ENCODE data around the gene NACC2.
"Not testable (repeated sequence)": the region's sequence is repeated elsewhere in the genome, so short reads cannot be mapped to it uniquely, and the experiment has no call there.

NACC2 gene

DNA sequence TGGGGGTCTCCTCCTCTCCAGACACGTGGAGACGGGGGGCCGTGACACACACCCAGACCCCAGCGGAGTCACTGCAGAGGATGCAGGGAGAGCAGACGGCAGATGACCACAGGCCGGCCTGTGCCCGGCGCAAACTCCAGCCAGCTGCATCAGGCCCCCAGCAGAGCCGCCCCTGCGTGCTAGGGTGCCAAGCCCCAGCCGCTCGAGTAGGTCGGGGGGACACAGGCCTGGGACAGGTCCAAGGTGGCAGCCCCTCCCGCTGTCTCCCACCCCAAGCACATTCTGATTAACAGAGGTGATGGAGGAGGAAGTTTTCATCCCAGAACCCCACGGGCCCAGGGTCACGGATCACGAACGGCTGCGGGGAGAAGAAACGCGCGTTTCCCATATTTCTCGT, 14.4 kb downstream of the NACC2 start:
- DNase-seq (ENCODE audit: low read depth), result no peak

DNA sequence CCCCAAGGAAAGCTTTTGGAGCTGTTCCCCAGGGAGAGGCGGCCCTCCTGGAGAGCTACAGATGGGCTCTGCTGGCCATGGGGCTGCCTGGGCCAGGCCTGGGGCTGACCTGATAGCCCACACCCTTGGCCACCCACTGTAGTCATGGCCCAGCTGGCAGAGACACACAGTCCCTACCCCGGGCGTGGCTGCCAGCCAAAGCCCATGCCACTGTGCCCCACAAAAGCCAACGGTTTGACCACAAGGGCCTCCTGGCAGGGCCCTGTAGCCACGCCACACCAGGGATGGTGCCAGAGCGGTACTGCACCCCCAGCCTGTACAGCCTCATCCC, 15.2 kb downstream of the NACC2 start:
- no peak for DNase-seq (ENCODE audit: low read depth)

DNA sequence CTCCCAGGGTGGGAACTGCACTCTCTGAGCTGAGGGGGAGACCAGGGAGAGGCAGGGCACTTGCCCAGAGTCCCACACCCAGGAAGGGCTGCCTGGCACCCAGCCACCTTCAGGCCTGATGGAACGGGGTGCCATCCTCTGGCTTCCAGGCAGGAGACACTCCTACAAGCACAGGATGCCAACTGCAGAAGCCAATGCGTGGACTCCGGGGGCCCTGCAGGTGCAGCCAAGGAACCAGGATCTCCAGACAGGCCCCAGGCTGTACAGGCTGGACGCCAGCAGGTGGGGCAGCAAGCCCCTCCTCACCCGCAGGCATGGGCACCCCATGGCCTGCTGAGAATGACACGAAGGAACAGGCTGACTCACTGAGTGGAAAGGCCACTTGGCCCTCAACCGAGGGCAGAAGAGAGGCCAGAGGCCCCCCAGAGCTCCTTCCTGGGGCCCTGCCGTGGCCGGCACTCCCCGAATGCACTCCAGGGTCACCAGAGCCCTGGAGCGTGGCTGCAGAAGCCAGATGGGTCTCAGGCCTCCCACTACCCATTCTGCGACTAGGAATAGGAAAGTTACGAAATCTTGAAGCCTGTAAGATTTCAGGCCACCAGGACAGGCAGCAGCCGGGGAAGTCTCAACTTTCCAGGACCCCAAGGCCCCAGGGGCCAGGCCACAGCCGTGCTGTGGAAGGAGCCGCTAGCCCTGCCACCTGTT, 15.7 kb downstream of the NACC2 start:
- no peak for DNase-seq (ENCODE audit: low read depth)

DNA sequence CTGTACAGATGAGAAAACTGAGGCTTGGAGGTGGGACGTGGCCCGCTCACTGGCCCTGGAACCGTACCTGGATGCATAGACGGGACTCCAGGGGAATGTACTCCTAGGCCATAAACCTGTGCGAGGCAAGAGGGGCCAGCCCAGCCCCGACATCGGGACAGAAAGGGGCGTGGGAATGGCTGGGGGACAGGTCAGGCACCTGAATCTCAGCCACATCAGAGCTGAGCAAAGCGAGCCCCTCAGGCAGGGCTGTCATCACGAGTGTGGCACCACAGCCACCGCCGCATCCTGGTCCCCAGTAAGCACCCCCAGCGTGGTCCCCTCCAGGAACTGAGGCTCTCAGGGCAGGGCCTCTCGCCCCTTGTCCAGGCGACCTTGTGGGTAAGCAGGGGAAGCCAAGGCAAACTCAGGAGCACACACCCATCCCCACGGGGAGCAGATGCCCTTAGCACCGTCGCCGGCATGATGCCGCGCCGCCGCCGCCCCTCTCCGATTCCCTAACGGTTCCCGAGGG, 16.5 kb downstream of the NACC2 start:
- no peak for DNase-seq (ENCODE audit: low read depth)

DNA sequence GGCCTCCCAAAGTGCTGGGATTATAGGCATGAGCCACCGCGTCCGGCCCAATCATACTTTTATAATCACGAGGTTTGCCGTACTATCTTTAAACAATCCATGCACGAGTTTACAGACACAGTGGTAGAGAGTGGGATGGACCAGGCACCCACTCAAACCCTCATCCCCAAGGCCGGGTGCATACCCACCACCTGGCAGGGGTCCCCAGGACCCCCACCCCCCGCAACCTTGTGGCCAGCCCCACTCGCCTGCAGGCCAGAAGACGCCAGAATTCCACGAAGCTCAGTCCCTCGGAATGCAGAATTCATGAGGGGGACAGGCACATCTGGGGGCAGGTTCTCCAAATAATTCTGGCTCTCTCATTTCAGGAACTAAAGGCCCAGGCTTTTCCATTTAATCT, 17.1 kb downstream of the NACC2 start:
- no peak for DNase-seq (ENCODE audit: low read depth)

DNA sequence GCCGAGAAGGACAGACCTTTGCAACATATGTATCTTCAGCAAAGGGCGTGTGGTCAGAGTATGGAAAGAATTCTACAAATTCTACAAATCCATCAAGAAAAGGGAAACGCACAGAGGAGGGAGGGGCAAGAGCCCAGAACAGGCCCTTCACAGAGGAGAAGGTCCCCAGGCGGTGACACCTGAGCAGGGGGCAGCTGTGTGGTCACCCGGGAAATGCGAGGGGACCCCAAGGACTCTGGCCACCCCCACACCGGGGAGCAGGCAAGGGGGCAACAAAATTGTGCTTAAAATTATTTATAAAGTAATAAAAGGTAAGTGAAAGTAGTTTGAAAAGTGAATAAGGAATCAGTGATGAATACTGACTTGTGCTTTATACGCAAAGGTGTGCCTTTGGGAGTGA, 17.6 kb downstream of the NACC2 start:
- DNase-seq (ENCODE audit: low read depth), result no peak

DNA sequence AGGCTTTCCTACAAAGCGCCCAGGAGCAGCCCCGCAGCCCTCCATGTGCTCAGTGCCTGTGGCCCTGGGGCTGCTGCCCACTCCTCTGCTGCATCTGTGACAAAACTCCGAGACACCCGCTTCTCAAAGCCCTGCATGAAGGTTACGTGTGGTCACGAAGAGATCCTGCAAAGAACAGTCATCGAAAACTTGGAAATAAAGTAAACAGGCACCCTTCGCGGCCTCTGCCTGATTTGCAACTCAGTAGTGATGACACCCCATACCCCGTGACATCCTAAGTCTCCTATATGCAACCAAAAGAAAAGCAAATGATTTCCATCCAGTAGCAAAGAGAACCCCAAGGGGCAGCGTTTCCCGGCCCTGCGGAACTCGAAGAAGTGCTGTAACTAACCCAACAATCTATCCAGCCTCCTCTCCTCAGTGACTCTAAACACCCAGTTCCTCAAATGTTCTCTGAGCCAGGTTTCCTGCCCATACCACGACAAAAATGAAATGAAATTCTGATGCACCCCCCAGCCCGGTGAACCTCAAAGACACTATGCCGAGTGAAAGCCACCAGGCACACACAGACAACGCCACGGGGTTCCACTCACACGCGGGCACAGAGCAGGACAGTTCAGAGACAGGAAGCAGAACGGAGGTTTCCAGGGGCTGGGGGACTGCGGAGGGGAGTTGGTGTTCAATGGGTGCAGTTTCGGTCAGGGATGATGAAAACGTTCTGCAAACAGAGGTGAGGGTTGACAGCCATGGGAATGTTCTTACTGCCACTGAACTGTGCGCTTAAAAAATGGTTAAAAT, 19.0 kb downstream of the NACC2 start:
- no peak for DNase-seq (ENCODE audit: low read depth)

DNA sequence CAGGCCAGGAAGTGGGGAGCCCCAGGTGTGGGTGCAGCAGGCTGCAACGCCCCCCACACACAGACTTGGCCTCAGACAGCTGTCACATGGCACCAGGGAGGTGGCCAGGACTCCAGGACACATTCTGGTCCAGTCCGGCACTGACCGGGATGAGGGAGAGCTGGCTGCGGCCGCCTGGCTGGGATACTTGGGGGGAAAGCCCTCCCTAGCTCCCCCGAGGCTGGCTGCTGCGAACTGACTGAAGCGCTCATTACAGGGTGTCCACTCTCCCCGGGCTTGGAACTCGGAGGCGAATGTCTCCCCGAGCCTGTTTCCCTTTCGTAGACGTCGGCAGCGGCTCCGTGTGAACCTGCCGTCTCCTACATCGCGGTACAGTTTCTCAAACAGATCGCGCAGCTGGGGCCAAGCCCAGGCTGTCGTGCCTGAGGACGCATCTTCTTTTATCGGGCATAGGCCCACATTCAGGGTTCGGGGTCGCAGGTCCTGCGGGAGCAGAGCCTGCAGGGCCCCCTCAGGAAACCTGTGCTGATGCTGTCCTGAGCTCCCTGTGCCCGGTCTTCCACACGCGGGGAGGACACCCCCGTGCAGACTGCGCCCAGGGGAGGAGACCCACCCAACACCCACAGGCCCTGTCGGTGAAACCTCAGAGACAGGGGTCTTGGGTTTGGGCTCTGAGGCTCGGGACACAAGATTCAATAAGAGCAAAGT, 19.8 kb downstream of the NACC2 start:
- DNase-seq (ENCODE audit: low read depth), result no peak

DNA sequence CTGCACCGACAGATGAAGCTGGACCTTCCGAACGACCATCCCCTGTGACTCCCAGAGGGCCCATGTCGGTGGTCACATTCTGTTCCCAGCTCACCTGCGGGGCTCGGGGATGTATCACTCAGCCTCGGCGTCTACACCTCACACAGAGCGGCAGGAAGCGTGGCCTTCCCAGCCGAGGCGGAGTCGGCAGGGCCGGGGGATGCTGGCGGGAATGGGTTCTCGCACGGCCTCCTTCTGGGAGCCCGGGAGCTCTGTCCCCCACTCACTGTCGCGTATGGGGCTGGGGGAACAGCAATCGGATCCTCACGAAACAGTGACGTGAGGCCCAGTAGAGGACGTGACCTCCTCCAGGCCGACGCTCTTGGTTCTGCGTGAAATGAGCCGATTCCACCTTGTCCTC, 20.4 kb downstream of the NACC2 start:
- no peak for DNase-seq (ENCODE audit: low read depth)

DNA sequence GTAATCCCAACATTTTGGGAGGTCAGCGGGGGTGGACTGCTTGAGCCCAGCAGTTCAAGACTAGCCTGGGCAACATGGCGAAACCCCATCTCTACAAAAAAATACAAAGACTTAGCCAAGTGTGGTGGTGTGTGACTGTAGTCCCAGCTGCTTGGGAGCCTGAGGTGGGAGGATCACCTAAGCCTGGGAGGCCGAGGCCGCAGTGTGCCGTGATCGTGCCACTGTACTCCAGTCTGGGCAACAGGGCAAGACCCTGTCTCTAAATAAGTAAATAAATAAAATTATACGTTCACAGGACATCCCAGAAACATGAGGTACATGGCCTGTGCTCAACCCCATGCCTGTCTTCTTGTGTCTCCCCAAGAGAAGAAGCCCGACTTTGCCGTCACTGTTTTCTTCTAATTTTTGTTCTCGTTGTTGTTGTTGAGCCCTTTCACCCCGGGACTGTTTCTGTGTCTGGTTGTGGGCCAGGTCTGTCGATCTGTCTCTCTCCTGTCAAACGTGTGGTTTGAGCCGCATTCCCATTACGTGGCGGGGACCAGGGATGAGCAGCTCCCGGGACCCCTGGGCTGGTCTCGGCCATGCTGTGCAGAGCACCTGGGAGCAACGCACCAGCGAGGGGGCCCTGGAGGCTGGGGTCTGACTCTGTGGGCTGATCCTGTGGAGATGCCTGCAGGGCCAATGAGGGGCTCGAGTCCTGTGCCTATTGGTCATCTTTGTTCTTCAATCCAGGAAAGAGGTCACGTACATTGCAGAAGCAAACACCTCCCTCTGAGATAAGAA, 32.2 kb downstream of the NACC2 start:
- no peak for DNase-seq (ENCODE audit: low read depth)

DNA sequence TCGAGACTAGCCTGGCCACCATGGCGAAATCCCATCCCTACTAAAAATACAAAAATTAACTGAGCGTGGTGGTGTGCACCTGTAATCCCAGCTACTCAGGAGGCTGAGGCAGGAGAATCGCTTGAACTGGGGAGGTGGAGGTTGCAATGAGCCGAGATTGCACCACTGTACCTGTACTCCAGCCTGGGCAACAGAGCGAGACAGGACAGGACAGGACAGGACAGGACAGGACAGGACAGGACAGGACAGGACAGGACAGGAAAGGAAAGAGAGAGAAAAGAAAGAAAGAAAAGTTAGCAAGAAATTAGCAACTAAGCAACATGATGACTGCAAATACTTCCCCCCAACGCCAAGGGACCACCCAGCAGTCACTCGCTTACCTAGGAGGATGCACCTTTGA, 33.2 kb downstream of the NACC2 start:
- not testable (repeated sequence) for DNase-seq (ENCODE audit: low read depth)

DNA sequence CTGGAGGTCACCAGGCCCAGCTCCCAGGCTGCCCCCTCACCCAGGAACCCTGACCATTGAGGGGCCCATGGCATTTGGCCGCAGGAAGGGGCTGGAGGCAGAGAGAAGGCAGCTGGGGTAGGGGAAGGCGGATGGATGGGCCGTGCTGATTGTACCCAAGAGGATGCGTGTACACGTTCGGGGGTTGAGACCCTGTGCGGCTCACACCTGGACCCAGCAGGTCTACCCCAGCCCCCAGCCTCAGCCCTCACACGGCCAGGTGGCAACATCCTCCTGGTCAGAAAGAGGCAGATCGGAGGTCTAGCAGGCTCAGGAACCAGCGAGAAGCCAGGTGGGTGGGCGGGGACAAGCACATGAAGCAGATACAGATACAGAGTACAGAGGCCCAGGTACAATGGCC, 33.7 kb downstream of the NACC2 start:
- no peak for DNase-seq (ENCODE audit: low read depth)

DNA sequence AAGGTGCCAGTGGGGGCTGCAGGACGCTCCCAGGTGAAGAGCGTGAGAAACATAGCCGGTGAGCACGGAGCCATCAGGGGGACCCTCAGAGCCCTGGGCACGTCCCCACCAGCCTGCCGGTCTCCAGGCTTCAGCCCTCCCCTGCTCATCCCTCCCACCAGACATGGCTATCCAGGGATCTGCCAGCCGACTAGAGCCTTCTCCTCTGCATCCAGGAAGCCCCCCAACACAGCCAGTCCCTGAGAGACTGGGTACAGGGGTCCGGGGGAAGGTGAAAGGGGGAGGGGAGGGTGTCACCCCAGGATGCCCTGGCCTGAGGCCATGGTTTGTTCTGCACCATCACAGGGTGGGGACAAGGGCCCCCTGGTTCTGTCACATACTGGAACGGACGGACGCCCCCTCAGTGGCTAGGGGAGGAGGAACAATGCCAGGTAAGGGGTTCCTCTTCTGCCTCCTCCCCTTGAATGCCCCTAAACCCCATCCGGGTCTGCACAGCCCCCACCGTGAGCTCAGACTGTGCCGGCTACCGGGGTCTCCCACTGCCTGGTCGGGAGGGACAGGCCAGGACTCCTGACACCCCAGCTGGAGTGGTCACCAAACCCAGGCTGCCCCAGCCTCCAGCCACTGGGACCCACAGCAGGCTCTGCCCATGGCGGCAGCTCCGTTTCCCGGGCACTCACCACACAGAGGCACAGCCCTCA, 34.3 kb downstream of the NACC2 start:
- no peak for DNase-seq (ENCODE audit: low read depth)

DNA sequence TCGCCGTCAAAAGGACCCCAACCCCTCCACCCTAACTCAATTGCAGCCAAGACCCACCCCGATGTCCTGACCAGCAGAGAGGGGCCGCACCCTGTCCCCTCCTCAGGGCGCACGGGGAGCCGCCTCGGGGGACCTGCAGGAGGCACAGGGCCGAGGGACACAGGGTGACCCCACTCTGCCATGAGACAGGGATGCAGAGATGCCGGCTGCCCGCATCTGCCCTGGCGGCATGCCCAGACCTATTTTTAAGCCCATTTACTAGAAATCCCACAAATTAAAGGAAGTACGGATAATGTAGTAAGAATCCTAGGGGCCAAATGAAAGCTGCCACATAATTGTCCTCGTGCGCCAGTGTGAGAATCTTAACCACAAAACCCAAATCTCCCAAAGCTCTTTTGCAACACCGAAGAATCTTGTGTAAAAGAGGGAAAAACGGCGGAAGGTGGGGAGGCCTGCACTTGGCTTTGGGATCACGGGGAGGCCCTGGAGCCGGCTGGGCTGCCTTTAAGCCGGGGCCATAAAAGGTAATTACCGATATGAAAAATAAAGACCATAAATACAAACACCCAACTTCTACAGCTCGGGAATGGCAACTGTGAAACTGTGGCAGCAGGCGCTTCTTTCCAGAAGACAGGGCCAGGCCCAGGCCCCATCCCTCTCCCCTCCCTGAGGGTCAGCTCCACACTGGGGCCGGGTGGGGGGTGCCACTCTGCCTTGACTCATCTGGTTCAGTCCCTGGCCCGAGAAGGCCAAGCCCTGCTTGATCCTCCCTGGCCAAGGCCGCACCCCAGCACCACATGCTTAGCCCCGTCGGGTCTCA, 35.0 kb downstream of the NACC2 start:
- DNase-seq (ENCODE audit: low read depth), result no peak

DNA sequence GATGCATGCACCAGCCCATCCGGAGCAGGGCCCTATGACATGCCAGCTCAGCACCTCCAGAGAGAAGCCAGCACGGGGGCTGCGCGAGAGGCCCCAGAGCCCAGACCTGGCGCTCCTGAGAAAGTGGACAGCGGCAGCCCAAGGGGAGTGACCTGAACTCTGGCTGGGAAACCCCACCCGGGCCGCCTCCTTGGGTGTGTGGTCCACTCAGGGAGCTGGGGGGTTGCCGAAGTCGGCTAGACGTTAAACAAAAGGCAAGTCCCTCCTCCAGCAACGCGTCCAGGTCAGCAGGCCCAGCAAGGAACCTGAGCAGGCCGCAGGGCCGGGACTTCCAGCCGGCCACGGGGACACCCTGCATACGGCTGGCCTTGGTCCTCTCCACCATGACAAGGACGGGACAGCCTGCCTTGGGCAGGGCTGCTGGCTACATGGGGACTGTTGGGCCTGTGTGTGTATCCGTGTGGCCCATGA, 35.7 kb downstream of the NACC2 start:
- no peak for DNase-seq (ENCODE audit: low read depth)

DNA sequence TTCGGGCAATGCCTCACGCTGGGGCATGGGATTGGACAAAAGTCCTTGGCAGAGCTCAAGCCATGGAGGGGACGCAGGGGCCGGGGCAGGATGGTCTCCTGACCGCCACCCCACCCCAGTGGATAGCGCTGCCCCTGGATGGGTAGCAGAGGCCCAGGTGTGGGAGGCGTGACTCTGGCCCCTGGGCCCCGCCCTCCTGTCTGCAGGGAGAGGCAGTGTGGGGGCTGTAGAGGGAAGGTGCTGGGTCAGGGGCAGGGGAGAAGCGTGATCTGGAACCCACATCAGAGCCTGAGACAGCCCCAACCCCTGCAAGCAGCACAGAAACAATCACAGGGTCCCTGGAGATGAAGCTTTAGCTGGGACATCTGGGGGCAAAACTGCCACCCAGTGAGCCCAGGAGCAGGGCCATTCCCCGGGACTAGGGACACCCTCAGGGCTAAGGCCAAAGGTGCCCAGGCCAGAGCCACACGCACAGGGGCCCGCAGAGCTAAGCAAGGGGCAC, 36.2 kb downstream of the NACC2 start:
- DNase-seq (ENCODE audit: low read depth), result no peak

DNA sequence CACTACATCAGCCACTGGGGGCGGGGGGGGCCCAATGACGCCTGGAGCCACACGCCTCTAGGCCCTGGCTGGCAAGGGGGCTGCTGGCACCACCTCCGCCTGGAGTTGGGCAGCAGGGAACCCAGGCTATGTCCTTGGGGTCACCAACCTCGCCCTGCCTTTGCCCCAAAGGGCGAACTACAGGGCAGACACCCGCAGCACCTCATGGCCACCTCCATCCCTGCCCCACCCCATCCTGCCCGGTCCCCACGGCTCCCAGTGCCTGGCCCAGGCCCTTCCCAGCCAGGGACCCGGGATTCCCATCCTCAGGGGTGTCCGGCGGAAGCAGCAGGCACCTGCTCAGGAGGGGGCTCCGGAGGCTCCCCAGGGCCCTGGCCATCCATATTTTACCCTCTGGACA, 37.0 kb downstream of the NACC2 start:
- no peak for DNase-seq (ENCODE audit: low read depth)

DNA sequence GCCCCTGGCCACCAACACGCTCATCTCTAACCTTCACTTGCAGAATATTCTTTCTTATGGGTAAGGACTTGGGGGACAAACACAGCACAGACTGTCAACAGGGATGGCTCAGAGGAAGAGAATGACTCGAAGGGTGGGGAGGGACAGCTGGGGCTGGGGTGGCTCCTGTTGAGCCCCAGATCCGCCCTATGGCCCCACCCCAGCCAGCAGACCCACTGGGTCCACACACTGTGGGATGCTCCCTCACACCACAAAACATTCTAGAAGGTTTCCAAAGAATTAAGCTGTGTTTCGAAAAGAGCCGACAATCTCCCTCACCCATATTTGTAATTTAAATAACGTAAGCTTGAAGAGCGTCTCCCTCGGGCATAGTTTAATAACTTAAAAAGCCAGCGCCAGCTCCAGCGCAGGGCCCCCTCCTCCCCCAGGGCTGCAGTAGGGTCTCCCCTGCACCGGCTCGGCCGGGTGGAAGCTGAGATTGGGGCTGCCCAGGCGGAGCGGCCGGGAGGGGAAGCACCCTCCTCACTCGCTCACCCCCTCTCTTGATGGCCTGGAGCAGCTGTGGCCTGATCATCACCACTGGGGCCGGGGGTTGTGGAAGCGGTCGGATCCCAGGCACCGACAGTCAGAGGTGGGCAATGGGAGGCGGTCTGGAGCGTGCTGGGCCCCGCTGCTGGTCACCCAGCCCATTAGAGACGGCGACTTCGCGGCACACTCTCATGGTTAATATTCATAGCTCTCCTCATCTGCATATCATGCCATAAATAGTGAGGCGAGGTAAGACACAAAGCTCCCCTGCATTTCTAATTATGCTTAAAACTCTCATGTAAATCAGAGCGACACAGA, 37.6 kb downstream of the NACC2 start:
- no peak for DNase-seq (ENCODE audit: low read depth)

DNA sequence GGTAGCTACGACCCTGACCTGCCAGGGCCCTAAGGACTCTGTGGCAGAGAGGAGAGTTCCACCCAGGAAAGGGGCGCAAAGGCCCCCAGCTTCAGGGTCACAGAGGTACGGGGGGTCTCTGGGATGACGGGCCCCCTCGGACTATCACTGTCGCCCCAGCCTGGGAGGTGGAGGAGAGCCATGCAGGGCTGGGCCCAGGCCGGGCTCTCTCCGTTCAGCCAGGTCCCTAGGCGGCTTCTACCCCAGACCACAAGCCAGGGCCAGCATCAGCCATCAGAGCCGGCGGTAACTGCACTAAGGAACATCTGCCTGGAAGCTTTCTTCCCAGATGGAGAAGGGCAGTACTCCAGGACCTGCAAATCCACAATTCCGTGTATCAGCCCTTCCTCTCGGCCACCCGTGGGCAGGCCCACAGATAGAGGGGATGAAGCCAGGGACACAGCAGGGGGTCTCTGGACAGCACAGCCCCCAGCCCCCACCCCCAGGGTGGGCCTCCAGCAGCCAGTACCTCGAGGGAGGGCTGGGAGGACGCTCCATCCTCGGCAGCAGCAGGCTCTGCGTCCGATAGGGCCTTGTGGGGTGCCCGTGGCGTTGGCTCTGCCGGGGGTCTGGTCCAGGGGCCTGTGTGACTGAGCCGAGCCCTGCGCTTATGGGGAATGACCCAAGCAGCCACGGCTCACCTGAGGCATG, 38.4 kb downstream of the NACC2 start:
- DNase-seq (ENCODE audit: low read depth), result no peak

Measured in CMK (cell line).